Osteocyte (in vitro differentiated cells): ENCODE data around the gene NTN3. TPM values are rescaled to one million over a fixed set of nuclear protein-coding genes. Genes with fewer than 3 reads are reported as not detected.

ENCODE experiments used
- DNase-seq: peaks from one replicate; pipeline ENCODE4 v3.0.0; 2021; ENCODE audit warnings: mixed read lengths; ENCODE audit not compliant: unreplicated experiment; ENCODE audit errors: extremely low spot score
- H3K27ac Mint-ChIP-seq: one replicate; pipeline ENCODE4 v1.8.0; 2021; ENCODE audit warnings: mild to moderate bottlenecking, mixed read lengths; ENCODE audit not compliant: unreplicated experiment
- H3K27me3 Mint-ChIP-seq: one replicate; pipeline ENCODE4 v1.8.0; 2021; ENCODE audit warnings: mixed read lengths; ENCODE audit not compliant: unreplicated experiment
- H3K36me3 Mint-ChIP-seq: one replicate; pipeline ENCODE4 v1.8.0; 2021; ENCODE audit warnings: mixed read lengths; ENCODE audit not compliant: unreplicated experiment
- H3K4me1 Mint-ChIP-seq: one replicate; pipeline ENCODE4 v1.8.0; 2021; ENCODE audit warnings: mixed read lengths; ENCODE audit not compliant: unreplicated experiment
- H3K4me3 Mint-ChIP-seq: one replicate; pipeline ENCODE4 v1.8.0; 2021; ENCODE audit warnings: mild to moderate bottlenecking, moderate library complexity, mixed read lengths; ENCODE audit not compliant: unreplicated experiment
- H3K9me3 Mint-ChIP-seq: one replicate; pipeline ENCODE4 v1.8.0; 2021; ENCODE audit warnings: mixed read lengths; ENCODE audit not compliant: unreplicated experiment
- CTCF ChIP-seq: fragments of 200-600 bp; sonication (generic); IDR thresholded peaks from 2 replicates; pipeline ENCODE4 v1.5.0; 2021; ENCODE audit warnings: antibody characterized with exemption, mild to moderate bottlenecking, moderate library complexity
- total RNA-seq: library from RNA; stranded (reverse); gene quantifications from 2 replicates; pipeline ENCODE4 v1.2.1, GENCODE V29; 2021

The NTN3 gene
- total RNA-seq, 1 donor from 2014 or later = 1.4 TPM

GRCh38 chr16:2511128-2511800 is 40.2 kb downstream of the NTN3 start:
- Mint-ChIP-seq H3K27me3 (no peaks in the 10 kb centered on the region), H3K27ac (no peak overlapping the region), H3K9me3 (no peaks in the 10 kb centered on the region), H3K4me3 (no peak overlapping the region), H3K36me3 (no peaks in the 10 kb centered on the region), H3K4me1 (peaks cover 20% of the 10 kb centered on the region)
- no peak for TF ChIP-seq CTCF
- no peak for DNase-seq

- Mint-ChIP-seq H3K27me3 (no peaks in the 10 kb centered on the region), H3K4me3 (peak overlapping the region; percentile 65), H3K4me1 (peaks cover 29% of the 10 kb centered on the region), H3K9me3 (no peaks in the 10 kb centered on the region), H3K27ac (no peak overlapping the region), H3K36me3 (peaks cover 2% of the 10 kb centered on the region)
- no peak for TF ChIP-seq CTCF
- no peak for DNase-seq
Measured at GRCh38 chr16:2511996-2512734, 41.1 kb downstream of the NTN3 start.

- Mint-ChIP-seq H3K27me3 (no peaks in the 10 kb centered on the region), H3K4me1 (peaks cover 36% of the 10 kb centered on the region), H3K36me3 (peaks cover 4% of the 10 kb centered on the region), H3K9me3 (no peaks in the 10 kb centered on the region), H3K27ac (peak overlapping the region; percentile 78), H3K4me3 (peak overlapping the region; percentile 65)
- no peak for TF ChIP-seq CTCF
- no peak for DNase-seq
Measured at GRCh38 chr16:2512735-2513404, 41.8 kb downstream of the NTN3 start.

- H3K27me3 Mint-ChIP-seq = no peaks in the 10 kb centered on the region
- peaks cover 36% of the 10 kb centered on the region for H3K4me1 Mint-ChIP-seq
Measured at GRCh38 chr16:2513405-2514332, 42.6 kb downstream of the NTN3 start, which contains the start of gene ATP6V0C. Gene ATP6V0C (plus strand): TSS chr16:2513952. CDS start chr16:2514104, 152 bp downstream.

More at GRCh38 chr16:2513405-2514332, 42.6 kb downstream of the NTN3 start, which contains the start of gene ATP6V0C:
- peaks cover 4% of the 10 kb centered on the region for H3K36me3 Mint-ChIP-seq
- H3K9me3 Mint-ChIP-seq = no peaks in the 10 kb centered on the region
- H3K27ac Mint-ChIP-seq = peak within 1 kb of the TSS; percentile 87
- H3K4me3 Mint-ChIP-seq = peak within 1 kb of the TSS; percentile 88
- TF ChIP-seq CTCF = no peak
- DNase-seq = peak; percentile 95
